ENCODE measurements around the gene VWCE.
"Not testable (repeated sequence)": the region's sequence is repeated elsewhere in the genome, so short reads cannot be mapped to it uniquely, and the experiment has no call there.

GRCh38 chr11:61222047-61222446 is 73.1 kb downstream of the VWCE start, which contains the start of gene PGA4:
- TF ChIP-seq ZZZ3 (IDR thresholded peaks at IDR 0.05); EP300 (IDR thresholded peaks at IDR 0.05; ENCODE audit: low read length); JUND (IDR thresholded peaks at IDR 0.05; ENCODE audit: borderline replicate concordance, low read depth, low read length); JUND (tag; IDR thresholded peaks at IDR 0.05; ENCODE audit: borderline replicate concordance, low read depth, low read length); ZFP91 (CRISPR knock-in tag; IDR thresholded peaks at IDR 0.05); KLF13 (tag; IDR thresholded peaks at IDR 0.05; ENCODE audit: borderline replicate concordance, low read depth); RBBP5 (IDR thresholded peaks at IDR 0.05; ENCODE audit: borderline replicate concordance, insufficient read depth, low read length, poor library complexity, severe bottlenecking); CTCF (IDR thresholded peaks at IDR 0.05 in 2 of 3, conservative IDR thresholded peaks at IDR 0.05 in 1 of 3; ENCODE audit: insufficient read depth in 2 of 3, low read depth in 1 of 3, low read length in 3 of 3); ZBTB1 (CRISPR knock-in tag; IDR thresholded peaks at IDR 0.05; ENCODE audit: borderline replicate concordance, low read depth); CUX1 (CRISPR knock-in tag; IDR thresholded peaks at IDR 0.05); POLR2AphosphoS5 (IDR thresholded peaks at IDR 0.05; ENCODE audit: control insufficient read depth, insufficient read depth, low read depth, low read length); ZNF280B (CRISPR knock-in tag; IDR thresholded peaks at IDR 0.05); SP2 (IDR thresholded peaks at IDR 0.05; ENCODE audit: extremely low read depth, low read depth, low read length, poor library complexity, severe bottlenecking): not testable (repeated sequence)
